ENCODE data around the gene METRN. TPM values are rescaled to one million over a fixed set of nuclear protein-coding genes. Genes with fewer than 3 reads are reported as not detected.

Gene METRN
- polyA plus RNA-seq, 1 of the 3 experiments (the other 2 are of a cell fraction), result 59.7 TPM

DNA sequence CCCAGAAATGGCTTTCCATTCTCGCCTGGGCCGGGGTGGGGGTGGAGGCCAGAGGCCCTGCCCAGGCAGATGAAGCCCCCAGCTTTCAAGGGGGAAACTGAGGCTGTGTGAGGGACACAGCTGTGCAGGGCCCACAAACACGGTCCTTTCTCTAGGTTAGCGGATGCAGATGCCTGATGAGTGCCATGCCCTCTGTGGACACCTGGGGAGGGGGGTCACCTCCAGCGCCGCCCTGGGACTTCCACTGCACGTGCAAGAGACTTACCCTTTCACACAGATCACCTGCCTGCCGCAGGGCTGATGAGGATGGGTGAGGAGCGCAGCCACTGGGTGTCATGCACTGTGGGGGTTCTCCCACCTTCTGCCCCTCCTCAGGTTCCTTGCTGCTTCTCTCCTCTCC lies 3.5 kb downstream of the METRN start:
- Histone ChIP-seq H3K4me2 (no peak overlapping the region), H3K36me3 (replicated peaks in 1 of 2; ENCODE audit: control insufficient read depth in 1 of 2, insufficient read depth in 2 of 2, low read length in 1 of 2) (peaks cover 0 to 6% of the 10 kb centered on the region in 2 experiments), H3K27me3 (ENCODE audit: insufficient read depth) (no peaks in the 10 kb centered on the region), H2AFZ (ENCODE audit: low read depth) (no peak overlapping the region), H3K9ac (no peak overlapping the region), H3K27ac (ENCODE audit: low read depth in 2 of 2, low read length in 1 of 2) (peak overlapping the region in 1 of 2 experiments; percentile 99; a peak in 1 of 4 replicates), H3K4me1 (ENCODE audit: control insufficient read depth in 1 of 2, insufficient read depth in 2 of 2, low read depth in 1 of 2, low read length in 1 of 2) (peaks cover 12 to 53% of the 10 kb centered on the region in 2 experiments; a peak in 3 of 4 replicates), H4K20me1 (ENCODE audit: insufficient read depth) (peaks cover 24% of the 10 kb centered on the region; the same call in 1 of the 2 replicates), H3K9me2 (no peaks in the 10 kb centered on the region), H3K79me2 (ENCODE audit: insufficient read depth) (peaks cover 2% of the 10 kb centered on the region; the same call in 1 of the 2 replicates), H3F3A (replicated peaks; ENCODE audit: insufficient read depth) (peaks cover 14% of the 10 kb centered on the region), H3K4me3 (ENCODE audit: low read depth in 2 of 2, low read length in 1 of 2) (no peak overlapping the region), H3K9me3 (no peaks in the 10 kb centered on the region)
- TF ChIP-seq POLR2AphosphoS5 (IDR thresholded peaks at IDR 0.05; ENCODE audit: low read depth, low read length) (no peak), ELF1 (IDR thresholded peaks at IDR 0.05) (no peak), NRF1 (IDR thresholded peaks at IDR 0.05; ENCODE audit: low read depth, low read length) (no peak), RXRA (IDR thresholded peaks at IDR 0.05; ENCODE audit: borderline replicate concordance, low read depth) (no peak), FOSL2 (IDR thresholded peaks at IDR 0.05; ENCODE audit: borderline replicate concordance, low read depth) (no peak), EZH2phosphoT487 (IDR thresholded peaks at IDR 0.05; ENCODE audit: borderline replicate concordance, low read depth) (no peak), TCF12 (IDR thresholded peaks at IDR 0.05) (no peak), TAF1 (IDR thresholded peaks at IDR 0.05; ENCODE audit: borderline replicate concordance, low read depth, low read length) (no peak), SIN3A (IDR thresholded peaks at IDR 0.05; ENCODE audit: borderline replicate concordance, low read depth, low read length) (no peak), SMC3 (IDR thresholded peaks at IDR 0.05; ENCODE audit: low read depth, low read length) (no peak), USF1 (IDR thresholded peaks at IDR 0.05; ENCODE audit: borderline replicate concordance, low read depth) (no peak), RFX5 (IDR thresholded peaks at IDR 0.05; ENCODE audit: low read length) (no peak), FOXJ3 (CRISPR knock-in tag; IDR thresholded peaks at IDR 0.05) (no peak), TEAD4 (IDR thresholded peaks at IDR 0.05; ENCODE audit: borderline replicate concordance, insufficient read depth) (no peak), YY1 (IDR thresholded peaks at IDR 0.05; ENCODE audit: low read depth) (no peak)
- TF ChIP-seq, protein P1, sequence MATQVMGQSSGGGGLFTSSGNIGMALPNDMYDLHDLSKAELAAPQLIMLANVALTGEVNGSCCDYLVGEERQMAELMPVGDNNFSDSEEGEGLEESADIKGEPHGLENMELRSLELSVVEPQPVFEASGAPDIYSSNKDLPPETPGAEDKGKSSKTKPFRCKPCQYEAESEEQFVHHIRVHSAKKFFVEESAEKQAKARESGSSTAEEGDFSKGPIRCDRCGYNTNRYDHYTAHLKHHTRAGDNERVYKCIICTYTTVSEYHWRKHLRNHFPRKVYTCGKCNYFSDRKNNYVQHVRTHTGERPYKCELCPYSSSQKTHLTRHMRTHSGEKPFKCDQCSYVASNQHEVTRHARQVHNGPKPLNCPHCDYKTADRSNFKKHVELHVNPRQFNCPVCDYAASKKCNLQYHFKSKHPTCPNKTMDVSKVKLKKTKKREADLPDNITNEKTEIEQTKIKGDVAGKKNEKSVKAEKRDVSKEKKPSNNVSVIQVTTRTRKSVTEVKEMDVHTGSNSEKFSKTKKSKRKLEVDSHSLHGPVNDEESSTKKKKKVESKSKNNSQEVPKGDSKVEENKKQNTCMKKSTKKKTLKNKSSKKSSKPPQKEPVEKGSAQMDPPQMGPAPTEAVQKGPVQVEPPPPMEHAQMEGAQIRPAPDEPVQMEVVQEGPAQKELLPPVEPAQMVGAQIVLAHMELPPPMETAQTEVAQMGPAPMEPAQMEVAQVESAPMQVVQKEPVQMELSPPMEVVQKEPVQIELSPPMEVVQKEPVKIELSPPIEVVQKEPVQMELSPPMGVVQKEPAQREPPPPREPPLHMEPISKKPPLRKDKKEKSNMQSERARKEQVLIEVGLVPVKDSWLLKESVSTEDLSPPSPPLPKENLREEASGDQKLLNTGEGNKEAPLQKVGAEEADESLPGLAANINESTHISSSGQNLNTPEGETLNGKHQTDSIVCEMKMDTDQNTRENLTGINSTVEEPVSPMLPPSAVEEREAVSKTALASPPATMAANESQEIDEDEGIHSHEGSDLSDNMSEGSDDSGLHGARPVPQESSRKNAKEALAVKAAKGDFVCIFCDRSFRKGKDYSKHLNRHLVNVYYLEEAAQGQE (IDR thresholded peaks at IDR 0.05; ENCODE audit: low read depth, low read length), result no peak
- ChIA-PET CTCF (interaction anchor here (0.6 to 22.4 kb wide), 6 partner anchors 5 to 67 kb away, joined by 3 to 358 read pairs (median 26); partner anchors contain the start of genes ANTKMT, CCDC78, CIAO3 and FBXL16), POLR2A (interaction anchor here (3.8 kb wide), 1 partner anchor 9 kb away, joined by 19 read pairs; no protein-coding TSS in a partner anchor)
- WGBS (ENCODE audit: low lambda C conversion rate), result 93% methylated on average over 8 of the region's 9 CpGs
- DNase-seq, result no peak
